CD4-positive, alpha-beta T cell treated with Interleukin-4 for 1 hour (primary cell): ENCODE data around the gene FHOD3.

Source experiments
- DNase-seq, 2 donors: peaks; one replicate each; pipeline ENCODE4 v3.0.0-alpha.2; 2020 to 2022

Gene FHOD3

GRCh38 chr18:36297417-36298125 lies at the start of gene FHOD3:
TSS of gene FHOD3 (plus strand) at chr18:36297713. CDS start at chr18:36297836, 123 bp downstream.
- DNase-seq, result no peak

DNA sequence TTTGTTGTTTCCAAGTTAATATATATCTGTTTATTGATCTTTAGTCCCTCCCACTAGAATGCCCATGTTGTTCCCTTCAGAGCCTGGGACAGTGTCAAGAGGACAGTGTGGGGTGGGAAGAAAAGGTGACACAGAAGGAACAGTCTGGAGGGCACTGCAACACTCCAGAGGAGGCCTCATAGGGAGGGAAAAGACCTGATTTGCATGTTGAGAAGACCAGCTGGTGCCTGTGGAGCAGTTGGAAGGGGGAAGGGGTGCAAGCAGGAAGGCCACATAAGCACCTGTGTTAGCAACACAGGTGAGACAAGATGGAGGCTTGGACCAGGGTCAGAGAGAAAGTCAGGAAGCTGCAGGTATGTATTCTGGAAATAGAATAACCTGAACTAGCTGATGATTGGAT lies 48.1 kb upstream of the FHOD3 start:
- no peak for DNase-seq

GRCh38 chr18:36250827-36251226 lies 46.7 kb upstream of the FHOD3 start:
- no peak for DNase-seq

- no peak for DNase-seq
Observed at GRCh38 chr18:36255072-36255698, 42.3 kb upstream of the FHOD3 start.

DNA sequence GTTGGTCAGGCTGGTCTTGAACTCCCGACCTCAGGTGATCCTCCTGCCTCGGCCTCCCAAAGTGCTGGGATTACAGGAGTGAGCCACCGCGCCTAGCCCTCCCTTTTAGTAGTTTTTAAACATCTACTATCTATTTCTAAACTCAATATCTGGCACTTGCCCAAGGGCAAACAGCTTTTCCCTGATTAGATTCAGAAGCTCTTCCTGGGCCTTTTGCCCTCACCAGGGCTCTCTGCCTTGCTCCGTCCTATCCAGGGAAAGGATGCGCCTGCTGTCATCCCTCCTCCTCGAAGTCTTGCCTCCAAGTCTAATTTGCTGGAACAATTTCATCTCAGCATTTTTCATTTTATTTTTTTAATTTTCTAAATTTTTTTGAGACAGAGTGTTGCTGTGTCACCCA lies 41.4 kb upstream of the FHOD3 start:
- DNase-seq, result no peak

DNA sequence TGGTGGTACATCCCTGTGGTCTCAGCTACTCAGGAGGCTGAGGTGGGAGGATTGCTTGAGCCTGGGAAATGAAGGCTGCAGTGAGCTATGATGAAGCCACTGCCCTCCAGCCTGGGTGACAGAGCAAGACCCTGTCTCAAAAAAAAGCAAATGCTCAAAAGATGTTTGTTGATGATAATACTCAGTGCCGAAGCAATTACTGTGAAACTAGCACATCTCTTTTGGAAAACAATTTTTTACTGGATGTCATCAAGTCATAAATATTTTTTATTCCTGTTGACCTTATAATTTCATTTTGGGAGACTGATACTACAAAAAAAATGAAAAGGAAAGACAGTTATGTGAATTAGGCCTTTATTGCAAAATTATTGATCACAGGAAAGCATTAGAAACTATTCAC lies 34.5 kb upstream of the FHOD3 start:
- no peak for DNase-seq

DNA sequence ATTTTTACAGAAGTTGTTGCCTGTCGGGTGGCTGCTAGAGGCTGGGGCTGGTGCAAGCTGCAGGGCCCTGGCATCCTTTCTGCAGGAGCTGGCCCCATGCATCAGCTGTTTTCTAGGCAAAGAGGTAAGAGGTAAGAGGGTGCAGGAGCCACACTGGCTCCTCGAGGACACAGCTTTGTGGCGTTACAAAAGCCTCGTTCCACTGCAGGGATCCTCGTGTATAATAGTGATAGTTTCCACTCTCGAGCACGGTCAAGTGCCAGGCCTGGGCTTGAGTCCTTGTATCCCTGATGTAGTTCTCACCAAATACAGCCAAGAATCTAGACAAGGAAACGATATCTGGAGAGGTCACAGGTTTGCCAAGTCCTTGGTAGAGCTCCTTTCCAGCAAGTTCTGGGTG lies 33.2 kb upstream of the FHOD3 start:
- no peak for DNase-seq

DNA sequence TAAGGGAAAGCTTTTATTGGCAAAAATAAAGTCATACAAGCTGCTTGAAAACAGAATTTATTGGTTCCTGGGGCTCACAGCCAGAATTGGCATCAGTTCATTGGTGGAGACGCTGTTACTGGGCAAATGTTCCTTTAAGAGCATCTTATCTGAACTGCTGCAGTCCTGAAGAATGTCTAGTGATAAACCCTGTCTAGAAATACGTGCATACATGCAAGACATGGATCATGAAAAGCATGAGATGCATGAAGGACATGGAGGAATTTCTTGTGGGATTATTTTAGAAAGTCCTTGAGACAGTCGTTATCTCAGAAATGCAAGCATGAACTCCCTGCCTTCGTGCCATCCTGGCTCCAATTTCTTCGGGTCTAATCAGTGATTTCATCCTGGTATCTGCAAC lies 32.5 kb upstream of the FHOD3 start:
- no peak for DNase-seq

GRCh38 chr18:36269157-36269556 lies 28.4 kb upstream of the FHOD3 start:
- no peak for DNase-seq

DNA sequence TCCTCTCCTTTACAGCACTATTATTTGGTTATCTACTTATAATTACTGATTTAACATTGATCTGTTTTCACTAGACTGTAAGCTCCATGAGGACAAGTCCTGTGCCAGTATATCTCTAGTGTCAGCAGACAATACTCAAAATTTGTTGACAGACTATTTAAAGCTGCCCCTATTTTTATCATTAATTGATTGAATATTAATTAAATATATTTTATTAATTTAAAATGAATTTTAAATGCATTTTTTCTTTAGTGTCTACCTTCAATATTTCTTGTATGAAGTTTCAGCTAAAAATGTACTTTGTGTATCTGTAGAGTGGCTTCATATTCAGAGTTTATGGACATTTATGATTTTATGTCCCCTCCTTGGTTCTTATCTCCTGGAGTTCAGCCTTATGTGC lies 26.4 kb upstream of the FHOD3 start:
- DNase-seq, result no peak

DNA sequence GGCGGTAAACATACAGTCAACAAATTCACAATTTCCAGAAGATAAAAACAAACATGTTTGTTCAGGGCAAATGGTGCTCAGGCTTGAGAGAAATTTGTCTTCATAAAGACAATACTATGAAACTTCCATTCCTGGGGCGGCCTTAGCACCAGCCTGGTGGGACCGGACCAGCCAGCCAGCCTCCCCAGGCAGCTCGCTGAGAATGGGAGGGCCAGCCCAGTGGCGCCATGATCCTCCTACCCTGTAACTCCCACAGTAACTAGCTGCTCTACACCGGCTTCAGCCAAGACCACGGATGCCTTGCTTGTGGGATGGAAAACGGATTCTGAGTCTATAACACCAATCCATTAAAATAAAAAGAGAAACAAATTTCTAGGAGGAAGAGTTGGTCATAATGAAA lies 24.2 kb upstream of the FHOD3 start:
- DNase-seq, result no peak

DNA sequence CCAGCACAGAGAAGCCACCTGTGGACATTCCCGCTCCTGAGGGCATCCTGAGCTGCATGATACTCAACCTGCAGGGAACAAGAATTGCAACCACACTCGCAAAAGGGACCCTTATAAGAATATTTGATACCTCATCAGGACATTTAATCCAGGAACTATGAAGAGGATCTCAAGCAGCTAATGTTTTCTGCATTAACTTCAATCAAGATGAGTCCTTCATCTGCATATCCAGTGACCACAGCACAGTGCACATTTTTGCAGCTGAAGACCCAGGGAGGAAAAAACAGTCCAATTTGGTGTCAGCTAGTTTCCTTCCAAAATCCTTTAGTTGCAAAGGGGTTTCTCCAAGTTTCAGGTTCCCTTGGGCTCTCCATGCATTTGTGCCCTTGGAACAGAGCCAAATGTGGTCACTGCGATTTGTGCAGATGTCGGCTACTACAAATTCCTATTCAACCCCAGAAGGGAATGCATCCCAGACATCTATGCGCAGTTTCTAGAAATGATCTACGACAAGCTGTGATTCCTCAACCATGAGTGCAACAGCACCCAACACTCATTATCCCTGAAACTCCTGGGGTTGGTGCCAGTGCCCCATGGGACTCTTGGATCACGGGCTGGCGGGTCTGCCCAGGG lies 23.3 kb upstream of the FHOD3 start:
- DNase-seq, result no peak

DNA sequence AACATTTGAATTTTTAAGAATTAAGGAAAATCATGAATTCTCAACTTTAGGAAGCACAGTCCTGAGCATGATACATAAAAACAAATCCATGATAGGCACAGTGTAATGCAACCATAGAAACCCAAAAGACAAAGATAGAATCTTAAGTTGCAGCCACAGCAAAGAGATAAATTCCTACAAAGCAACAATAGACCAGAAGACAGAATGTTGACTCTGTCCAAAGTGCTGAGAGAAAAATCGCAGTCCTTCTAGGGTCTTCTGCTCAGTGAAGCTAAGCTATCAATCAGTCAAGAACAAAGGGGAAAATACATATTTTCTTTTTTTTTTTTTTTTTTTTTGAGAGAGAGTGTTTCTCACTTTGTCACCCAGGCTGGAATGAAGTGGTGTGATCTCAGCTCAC lies 22.0 kb upstream of the FHOD3 start:
- no peak for DNase-seq

GRCh38 chr18:36279001-36279400 lies 18.5 kb upstream of the FHOD3 start:
- no peak for DNase-seq

GRCh38 chr18:36281936-36282335 lies 15.6 kb upstream of the FHOD3 start:
- no peak for DNase-seq

GRCh38 chr18:36283448-36283847 lies 14.1 kb upstream of the FHOD3 start:
- DNase-seq, result no peak

- no peak for DNase-seq
Observed at GRCh38 chr18:36284268-36284667, 13.2 kb upstream of the FHOD3 start.

DNA sequence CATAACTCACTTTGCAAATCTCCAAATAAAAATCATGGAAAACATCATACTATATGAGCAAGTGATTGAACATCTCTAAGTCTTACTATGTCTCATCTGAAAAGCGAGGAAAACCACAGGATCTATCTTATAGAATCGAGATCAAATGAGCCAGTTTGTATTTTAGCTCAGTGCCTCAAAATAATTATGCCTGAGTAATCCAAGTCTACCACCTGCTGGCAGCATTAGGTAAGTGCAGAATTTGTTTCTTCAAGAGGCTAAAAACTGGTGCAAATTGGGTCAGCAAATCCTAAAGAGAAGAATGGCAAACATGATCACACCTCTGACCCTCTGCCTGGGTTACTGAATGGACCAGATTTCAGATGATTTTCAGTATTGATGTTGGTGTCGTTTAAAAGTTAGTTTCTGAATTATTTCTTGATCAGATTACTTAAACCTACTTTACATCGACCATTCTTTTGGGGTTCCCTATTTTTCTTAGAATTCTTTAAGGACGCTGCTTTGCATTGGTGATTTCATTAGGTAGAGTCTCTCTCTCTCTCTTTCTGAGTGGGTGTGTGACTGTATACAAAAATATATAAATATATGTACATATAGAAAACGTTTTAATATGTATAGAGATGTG lies 12.7 kb upstream of the FHOD3 start:
- peak; percentile 42 to 66 for DNase-seq

- DNase-seq, result no peak
Observed at GRCh38 chr18:36287653-36288052, 9.9 kb upstream of the FHOD3 start.

- no peak for DNase-seq
Observed at GRCh38 chr18:36288689-36289088, 8.8 kb upstream of the FHOD3 start.

GRCh38 chr18:36294031-36294430 lies 3.5 kb upstream of the FHOD3 start:
- DNase-seq, result no peak

DNA sequence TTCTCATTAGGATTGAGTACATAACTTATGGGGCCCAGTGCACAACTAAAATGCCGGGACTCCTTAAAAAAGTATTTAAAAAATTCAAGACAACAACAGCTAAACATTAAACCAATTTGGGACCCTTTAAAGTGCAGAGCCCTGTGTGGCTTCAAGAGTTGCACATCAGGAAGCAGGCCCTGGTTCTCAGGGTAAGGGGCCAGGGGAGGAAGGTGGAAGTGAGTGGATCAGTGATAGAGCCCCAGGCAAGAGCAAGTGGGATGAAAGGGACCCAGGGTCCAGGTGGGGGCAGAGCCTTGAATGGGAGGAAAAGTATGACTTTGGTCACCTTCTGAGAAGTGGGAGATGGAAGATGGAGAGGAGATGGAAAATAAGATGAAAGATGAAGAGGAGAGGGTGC lies 2.3 kb upstream of the FHOD3 start:
- no peak for DNase-seq

- DNase-seq, result no peak
Observed at GRCh38 chr18:36295880-36296301, 1.6 kb upstream of the FHOD3 start.
